ENCODE data around the gene MATR3.

The MATR3 gene

DNA sequence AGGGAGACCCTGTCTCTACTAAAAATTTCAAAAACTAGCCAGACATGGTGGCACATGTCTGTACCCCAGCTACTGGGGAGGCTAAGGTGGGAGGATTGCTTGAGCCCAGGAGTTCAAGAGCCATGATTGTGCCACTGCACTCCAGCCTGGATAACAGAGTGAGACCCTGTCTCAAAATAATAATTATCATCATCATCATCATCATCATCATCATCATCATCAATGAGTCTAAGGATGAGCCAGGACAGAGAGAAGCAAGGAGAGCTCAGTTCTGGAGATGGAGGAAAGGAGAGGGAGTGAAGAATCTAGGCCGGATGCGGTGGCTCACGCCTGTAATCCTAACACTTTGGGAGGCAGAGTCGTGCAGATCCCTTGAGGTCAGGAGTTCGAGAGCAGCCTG lies 36.7 kb upstream of the MATR3 start:
- H3K27ac ChIP-seq = no peak overlapping the region
- TF ChIP-seq, protein P1, sequence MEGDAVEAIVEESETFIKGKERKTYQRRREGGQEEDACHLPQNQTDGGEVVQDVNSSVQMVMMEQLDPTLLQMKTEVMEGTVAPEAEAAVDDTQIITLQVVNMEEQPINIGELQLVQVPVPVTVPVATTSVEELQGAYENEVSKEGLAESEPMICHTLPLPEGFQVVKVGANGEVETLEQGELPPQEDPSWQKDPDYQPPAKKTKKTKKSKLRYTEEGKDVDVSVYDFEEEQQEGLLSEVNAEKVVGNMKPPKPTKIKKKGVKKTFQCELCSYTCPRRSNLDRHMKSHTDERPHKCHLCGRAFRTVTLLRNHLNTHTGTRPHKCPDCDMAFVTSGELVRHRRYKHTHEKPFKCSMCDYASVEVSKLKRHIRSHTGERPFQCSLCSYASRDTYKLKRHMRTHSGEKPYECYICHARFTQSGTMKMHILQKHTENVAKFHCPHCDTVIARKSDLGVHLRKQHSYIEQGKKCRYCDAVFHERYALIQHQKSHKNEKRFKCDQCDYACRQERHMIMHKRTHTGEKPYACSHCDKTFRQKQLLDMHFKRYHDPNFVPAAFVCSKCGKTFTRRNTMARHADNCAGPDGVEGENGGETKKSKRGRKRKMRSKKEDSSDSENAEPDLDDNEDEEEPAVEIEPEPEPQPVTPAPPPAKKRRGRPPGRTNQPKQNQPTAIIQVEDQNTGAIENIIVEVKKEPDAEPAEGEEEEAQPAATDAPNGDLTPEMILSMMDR (conservative IDR thresholded peaks at IDR 0.05) = no peak

DNA sequence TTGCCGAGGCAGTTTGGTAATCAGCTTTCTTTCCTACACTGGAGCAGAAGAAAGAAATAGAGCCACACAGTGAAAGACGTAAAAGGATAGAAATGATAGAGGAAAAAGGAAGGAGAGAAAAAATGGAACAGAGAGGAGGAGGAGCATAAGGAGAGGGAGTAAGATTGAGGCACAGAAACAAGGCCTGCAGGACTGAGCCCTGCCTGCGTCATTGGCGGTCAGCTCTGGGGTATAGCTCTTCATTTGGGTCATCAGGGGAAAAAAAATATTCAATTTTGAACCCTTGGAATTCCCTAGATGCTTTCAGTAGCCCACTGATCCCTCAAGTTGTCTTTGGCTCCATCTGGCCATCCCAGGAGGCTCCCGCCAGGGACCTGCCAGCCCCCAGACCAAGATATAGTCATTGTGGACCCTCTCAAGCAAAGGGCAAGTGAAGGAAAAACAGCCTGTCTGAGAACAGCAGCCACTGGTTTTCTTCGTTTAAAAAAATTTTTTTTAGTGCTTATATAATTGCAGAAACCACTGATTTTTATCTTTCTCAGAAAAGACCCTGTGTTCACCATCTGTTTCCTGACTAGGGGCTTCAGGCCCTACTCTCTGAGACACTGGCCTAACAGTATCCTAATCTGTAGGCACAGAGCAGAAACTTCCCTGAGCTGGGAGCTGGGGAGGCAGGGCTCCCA lies 31.3 kb upstream of the MATR3 start:
- H3K27ac ChIP-seq = no peak overlapping the region
- TF ChIP-seq, protein P1 (conservative IDR thresholded peaks at IDR 0.05) = no peak

DNA sequence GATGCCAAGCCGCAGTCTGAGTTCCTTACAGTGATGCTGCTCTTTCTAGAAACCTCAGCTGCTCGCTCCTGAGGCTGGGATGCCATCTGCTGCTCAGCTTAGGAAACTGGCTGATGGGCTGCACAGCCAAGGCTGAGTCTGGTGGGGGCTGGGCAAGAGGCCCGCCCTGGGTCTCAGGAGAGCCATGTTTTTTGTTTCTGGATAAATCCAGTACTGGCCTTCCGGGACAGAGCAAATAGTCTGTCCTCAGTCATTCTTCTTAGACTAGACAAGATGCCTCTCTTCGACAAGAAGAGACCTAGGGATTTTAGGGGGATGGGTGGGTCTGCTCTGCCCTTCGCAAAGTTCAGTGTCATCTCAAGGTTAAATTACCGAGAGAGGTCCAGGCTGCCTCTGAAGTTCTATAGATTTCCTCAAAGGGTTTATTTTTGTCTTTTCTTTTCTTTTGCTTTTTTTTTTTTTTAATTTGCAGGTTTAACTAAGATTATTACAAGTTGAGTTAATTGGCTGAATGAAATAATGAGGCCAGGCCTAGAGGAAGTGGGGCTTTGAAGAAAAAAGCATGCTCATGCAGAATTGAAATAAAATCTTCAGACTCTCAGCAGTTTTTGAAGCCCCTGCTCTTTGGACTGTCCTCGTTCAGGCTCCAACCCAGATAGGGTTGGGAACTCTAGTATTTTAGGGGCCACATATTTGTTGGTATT lies 30.6 kb upstream of the MATR3 start:
- H3K27ac ChIP-seq = no peak overlapping the region
- TF ChIP-seq, protein P1 (conservative IDR thresholded peaks at IDR 0.05) = peak; percentile 97

DNA sequence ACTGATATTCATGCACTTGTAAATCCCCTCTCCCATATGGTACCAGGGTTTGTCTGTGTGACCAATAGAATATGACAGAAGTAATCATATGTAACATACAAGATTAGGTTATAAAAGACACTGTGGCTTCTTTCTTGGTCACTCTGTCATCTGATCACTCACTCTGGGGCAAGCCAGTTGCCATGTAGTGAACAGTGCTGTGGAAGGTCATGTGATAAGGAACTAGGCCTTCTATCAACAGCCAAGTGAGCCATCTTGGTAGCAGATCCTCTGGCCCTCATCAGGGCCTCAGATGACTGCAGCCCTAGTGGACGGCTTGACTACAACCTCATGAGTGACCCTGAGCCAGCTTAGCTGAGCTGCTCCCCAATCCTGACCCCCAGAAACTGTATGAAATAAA lies 30.0 kb upstream of the MATR3 start:
- TF ChIP-seq, protein P1 (conservative IDR thresholded peaks at IDR 0.05) = no peak
- no peak overlapping the region for H3K27ac ChIP-seq

DNA sequence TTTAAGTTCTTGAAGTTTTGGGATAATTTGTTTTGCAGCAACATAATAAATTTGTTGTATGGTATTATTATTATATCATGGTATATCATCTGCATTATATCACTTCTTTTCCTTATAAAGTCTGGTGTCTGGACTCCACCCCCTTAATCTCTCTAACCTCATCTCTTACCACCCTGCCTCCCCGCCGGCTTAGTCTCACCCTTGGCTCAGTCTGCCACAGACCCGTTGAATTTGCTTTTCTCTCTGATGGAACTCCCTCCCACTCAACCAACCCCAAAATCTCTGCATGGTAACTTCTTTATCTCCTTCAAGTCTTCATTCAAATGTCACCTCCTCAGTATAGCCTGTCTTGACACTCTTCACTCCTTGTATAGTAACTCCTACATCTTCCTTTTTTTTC lies 29.6 kb upstream of the MATR3 start:
- no peak overlapping the region for H3K27ac ChIP-seq
- TF ChIP-seq, protein P1 (conservative IDR thresholded peaks at IDR 0.05) = no peak

DNA sequence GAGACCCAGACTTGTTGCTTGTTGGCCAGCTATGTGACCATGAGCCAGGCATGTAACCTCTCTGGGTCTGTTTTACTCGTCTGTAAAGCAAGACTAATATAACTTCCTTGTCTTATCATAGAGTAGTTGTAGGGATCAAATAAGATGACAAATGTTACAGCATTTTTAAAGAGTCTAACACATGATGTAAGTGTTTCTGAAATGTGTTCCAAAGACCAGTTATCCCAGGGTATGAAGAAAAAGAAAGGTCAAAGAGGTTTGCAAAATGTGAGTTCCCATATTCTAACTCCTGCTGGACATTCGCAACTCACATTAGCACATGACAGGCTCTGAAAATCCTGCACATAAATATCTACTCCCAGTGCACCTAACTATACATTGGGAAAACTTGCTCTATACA lies 28.5 kb upstream of the MATR3 start:
- TF ChIP-seq, protein P1 (conservative IDR thresholded peaks at IDR 0.05) = no peak
- no peak overlapping the region for H3K27ac ChIP-seq

DNA sequence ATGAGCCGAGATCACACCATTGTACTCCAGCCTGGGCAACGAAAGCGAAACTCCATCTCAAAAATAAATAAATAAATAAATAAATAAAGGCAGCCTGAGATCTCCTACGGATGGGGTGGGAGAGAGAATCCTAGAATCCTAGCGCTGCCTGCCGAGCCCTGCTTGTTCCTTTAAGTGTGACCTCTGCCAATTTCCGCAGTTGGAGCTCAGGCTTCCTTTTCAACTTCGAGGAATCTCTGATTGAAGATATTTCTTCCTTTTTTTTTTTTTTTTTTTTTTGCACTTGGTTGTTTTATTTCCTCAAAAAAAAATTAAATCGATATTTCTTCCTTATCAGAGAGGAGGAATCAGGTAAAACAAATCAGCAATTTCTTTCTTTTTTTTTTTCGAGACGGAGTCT lies 27.3 kb upstream of the MATR3 start:
- H3K27ac ChIP-seq = no peak overlapping the region
- TF ChIP-seq, protein P1 (conservative IDR thresholded peaks at IDR 0.05) = no peak

All from VCaP (cell line).